DMS114 treated with DMSO at 0.1 percent for 48 hours (cell line): ENCODE measurements around the gene NEDD4L.
"Not testable (repeated sequence)": the region's sequence is repeated elsewhere in the genome, so short reads cannot be mapped to it uniquely, and the experiment has no call there.

ENCODE experiments used
- DNase-seq: peaks from one replicate; lab custom pipeline; 2025; ENCODE audit not compliant: unreplicated experiment; lab: John Stamatoyannopoulos, UW

The NEDD4L gene

GRCh38 chr18:58043491-58044369 is at the start of gene NEDD4L:
Gene NEDD4L, plus strand, starts transcription at chr18:58044226. Its CDS starts 435 bp downstream, at chr18:58044661.
- peak; percentile 55 for DNase-seq

- no peak for DNase-seq
Measured at GRCh38 chr18:57995331-57995730, 48.7 kb upstream of the NEDD4L start.

- not testable (repeated sequence) for DNase-seq
Measured at GRCh38 chr18:57996894-57997293, 47.1 kb upstream of the NEDD4L start.

DNA sequence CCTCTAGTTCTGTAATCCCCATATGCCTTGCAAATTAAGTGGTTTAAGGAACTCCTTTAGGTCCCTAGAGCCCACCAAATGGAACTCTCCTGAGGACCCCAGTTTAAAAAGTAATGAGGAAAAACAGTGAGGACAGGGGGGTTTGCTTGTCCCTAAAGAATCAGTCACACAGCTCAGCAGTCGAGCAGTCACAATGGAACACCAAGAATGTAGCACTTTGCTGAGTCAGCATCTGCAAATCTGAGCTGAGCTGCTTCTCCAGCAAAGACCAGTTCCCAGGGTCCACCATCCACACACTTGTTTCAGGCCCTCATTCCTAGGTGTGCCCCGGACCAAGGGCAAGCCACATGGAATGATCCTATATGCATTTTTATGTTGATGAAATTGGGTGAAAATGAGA is 46.2 kb upstream of the NEDD4L start:
- no peak for DNase-seq

- DNase-seq: no peak
Measured at GRCh38 chr18:57998461-57998860, 45.6 kb upstream of the NEDD4L start.

DNA sequence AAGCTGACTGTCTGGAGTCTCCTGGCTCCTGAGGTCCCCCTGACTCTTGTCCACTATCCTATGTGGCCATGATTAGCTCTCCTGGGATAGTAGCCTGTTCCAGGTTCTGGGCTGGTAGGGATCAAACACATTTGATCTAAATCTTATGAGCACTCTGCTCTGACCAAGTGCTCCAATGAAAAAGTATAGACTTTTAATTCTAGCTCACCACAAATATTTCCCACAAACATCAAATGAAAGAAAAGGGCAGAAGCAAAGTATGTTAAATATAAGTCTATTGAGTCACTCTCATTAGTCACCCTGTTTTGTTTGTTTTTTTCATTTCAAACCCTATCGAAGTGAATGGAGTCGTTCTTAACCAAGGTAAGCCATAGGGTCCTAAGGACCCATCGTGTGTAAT is 39.7 kb upstream of the NEDD4L start:
- DNase-seq: no peak

- no peak for DNase-seq
Measured at GRCh38 chr18:58005011-58005410, 39.0 kb upstream of the NEDD4L start.

- DNase-seq: no peak
Measured at GRCh38 chr18:58005885-58006523, 38.0 kb upstream of the NEDD4L start.

- no peak for DNase-seq
Measured at GRCh38 chr18:58009166-58009565, 34.9 kb upstream of the NEDD4L start.

GRCh38 chr18:58010265-58010664 is 33.8 kb upstream of the NEDD4L start:
- DNase-seq: no peak

DNA sequence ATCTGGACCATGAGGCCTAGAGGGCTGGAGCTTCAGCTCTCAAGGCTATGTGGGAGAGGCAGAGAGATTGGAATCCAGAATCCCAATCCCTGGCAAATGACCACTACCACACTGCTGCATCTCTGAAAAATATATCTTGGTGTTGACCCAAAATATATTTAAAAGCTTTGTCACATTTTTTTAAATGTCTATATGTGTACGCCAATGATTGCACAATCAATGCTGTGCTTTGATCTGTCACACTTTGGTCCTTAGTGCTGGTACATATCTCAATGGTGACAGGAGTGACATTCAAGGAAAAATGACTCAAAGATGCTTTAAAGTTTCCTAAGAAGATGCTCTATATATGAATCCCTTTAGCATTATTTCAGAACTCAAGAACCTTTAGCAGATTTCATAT is 31.7 kb upstream of the NEDD4L start:
- DNase-seq: no peak

GRCh38 chr18:58013241-58014211 is 30.5 kb upstream of the NEDD4L start:
- no peak for DNase-seq

DNA sequence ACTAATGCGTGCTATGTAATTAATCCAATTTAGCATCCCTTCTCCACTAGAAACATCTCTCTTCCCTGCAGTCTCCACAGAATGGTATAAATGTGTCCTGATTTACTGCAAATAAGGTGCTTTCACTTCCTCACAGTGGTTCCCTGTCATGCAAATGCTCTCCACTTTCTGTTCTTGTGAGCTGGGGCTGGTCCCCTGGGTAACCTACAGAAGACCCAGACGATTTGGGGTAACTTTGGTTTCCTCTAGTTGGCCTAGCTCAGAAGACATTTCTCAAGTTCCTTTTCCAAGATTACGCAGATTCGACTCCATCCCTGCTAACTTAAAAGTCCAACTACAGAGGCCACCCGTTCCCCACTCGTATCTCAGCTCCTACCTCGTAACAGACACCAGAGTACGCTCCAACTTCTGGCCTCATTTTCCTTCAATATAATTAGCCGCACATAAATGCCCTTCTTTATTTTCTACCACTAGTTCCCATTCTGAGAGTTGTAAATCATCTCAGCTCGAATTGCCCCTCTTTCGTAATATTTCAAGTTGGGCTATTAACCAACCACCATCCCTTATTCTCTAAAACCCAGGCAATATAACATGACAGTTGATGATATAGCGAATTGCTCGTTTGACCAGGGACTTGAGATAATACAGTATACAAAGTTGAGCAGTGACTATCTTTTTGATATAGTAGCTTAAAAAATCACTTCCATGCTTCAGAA is 28.8 kb upstream of the NEDD4L start:
- no peak for DNase-seq

DNA sequence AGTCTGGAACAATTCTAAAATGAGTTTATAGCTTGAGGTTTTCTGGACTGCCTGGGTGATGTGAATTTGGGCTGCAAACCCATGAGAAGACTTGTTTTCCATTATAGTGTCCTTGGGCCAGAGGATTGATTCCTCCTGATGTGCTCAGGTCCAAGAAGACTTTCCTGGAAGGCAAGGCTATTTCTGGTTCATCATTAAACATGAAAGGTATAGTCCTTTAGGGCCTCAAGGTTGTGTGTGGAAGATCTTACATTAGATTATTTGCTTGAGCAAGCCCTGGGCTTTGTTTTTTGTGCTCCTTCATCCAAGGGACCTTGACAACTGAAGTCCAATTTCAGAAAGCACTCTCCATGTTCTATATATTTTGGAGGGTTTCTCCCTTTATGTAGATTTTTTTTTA is 26.8 kb upstream of the NEDD4L start:
- DNase-seq: no peak

- DNase-seq: no peak
Measured at GRCh38 chr18:58020567-58021107, 23.4 kb upstream of the NEDD4L start.

- no peak for DNase-seq
Measured at GRCh38 chr18:58021504-58021903, 22.5 kb upstream of the NEDD4L start.

GRCh38 chr18:58023108-58023507 is 20.9 kb upstream of the NEDD4L start:
- no peak for DNase-seq

DNA sequence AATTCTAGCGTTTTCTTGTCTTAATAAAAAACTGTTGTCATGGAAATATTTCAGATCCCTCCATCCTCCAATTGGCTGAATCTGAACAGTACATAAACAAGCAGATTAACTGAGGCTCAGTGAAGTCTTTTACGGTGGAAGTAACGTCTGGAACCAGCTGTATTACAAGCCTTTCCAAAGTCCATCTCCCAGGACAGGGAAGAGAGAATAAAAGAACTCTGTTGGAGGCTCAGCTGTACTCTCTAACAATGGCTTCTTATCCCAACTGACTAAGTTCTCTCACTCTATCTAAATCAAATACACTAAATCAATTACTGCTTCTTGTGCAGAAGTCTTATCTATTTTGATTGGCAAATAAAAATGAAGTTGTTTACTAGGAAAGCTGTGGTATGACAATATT is 19.9 kb upstream of the NEDD4L start:
- no peak for DNase-seq

- DNase-seq: no peak
Measured at GRCh38 chr18:58025205-58025604, 18.8 kb upstream of the NEDD4L start.

DNA sequence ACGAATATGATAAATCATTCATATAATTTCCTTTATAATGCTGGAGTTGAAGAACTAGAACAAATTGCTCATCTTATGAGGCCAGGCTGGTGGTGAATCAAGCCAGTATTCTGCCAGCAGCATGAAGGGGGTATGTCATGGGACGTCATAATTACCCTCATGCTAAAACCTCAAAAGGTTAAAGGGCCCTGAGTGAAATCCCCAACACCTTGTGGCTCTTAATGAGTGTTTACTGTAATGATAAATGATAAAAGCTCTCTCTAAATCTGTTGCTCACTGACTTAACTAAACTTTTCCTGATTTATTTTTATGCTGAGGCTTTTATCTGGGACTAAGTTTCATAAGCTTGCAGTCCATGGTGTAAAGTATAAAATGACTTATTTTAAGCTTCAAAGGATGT is 18.3 kb upstream of the NEDD4L start:
- DNase-seq: no peak
